BE2C (cell line): ENCODE data around the gene COX6B2.

Experiments used
- DNase-seq: peaks from one replicate; pipeline ENCODE4 v3.0.0-alpha.2; 2020
- H3K27me3 ChIP-seq: fragments of 250-450 bp; sonication (Bioruptor Pico); 2 replicates; pipeline ENCODE4 v1.5.1; 2020; ENCODE audit warnings: mild to moderate bottlenecking
- H3K36me3 ChIP-seq: fragments of 250-450 bp; sonication (Bioruptor Pico); 2 replicates; pipeline ENCODE4 v1.5.1; 2020; ENCODE audit warnings: mild to moderate bottlenecking
- H3K4me1 ChIP-seq: fragments of 250-450 bp; sonication (Bioruptor Pico); 2 replicates; pipeline ENCODE4 v1.5.1; 2020
- H3K4me3 ChIP-seq: 2 replicates; pipeline ENCODE4 v1.5.1; 2011; ENCODE audit warnings: low read depth, low read length
- H3K9me3 ChIP-seq: fragments of 250-450 bp; sonication (Bioruptor Pico); 2 replicates; pipeline ENCODE4 v1.5.1; 2020
- TF ChIP-seq, protein P1 (sequence below): IDR thresholded peaks from 2 replicates; pipeline ENCODE4 v1.5.1; 2012; ENCODE audit warnings: mild to moderate bottlenecking, low read depth, low read length

Gene COX6B2

DNA sequence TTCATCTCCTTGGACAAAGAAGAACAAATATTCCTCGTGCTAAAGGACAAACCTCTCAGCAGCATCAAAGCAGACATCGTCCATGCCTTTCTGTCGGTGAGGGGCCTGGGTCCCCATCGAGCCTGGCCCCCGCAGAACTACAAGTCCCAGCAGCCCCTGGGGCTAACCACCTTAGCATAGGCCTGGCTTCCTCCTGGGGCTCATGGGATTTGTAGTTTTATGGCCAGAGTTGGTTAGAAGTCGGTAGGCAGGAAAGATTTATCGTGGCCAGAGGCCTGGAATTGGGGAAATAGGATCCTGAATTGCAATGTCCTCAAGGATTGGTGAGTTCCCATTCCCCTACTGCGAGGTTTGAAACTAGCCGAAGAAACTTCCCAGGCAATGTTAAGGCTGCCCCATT lies 49.0 kb downstream of the COX6B2 start:
- Histone ChIP-seq H3K4me1 (no peaks in the 10 kb centered on the region; the same call in 1 of the 2 replicates), H3K4me3 (no peak overlapping the region), H3K36me3 (peaks cover 39% of the 10 kb centered on the region), H3K9me3 (no peaks in the 10 kb centered on the region), H3K27me3 (no peaks in the 10 kb centered on the region)
- DNase-seq: peak; percentile 66
- TF ChIP-seq, protein P1, sequence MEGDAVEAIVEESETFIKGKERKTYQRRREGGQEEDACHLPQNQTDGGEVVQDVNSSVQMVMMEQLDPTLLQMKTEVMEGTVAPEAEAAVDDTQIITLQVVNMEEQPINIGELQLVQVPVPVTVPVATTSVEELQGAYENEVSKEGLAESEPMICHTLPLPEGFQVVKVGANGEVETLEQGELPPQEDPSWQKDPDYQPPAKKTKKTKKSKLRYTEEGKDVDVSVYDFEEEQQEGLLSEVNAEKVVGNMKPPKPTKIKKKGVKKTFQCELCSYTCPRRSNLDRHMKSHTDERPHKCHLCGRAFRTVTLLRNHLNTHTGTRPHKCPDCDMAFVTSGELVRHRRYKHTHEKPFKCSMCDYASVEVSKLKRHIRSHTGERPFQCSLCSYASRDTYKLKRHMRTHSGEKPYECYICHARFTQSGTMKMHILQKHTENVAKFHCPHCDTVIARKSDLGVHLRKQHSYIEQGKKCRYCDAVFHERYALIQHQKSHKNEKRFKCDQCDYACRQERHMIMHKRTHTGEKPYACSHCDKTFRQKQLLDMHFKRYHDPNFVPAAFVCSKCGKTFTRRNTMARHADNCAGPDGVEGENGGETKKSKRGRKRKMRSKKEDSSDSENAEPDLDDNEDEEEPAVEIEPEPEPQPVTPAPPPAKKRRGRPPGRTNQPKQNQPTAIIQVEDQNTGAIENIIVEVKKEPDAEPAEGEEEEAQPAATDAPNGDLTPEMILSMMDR: no peak

DNA sequence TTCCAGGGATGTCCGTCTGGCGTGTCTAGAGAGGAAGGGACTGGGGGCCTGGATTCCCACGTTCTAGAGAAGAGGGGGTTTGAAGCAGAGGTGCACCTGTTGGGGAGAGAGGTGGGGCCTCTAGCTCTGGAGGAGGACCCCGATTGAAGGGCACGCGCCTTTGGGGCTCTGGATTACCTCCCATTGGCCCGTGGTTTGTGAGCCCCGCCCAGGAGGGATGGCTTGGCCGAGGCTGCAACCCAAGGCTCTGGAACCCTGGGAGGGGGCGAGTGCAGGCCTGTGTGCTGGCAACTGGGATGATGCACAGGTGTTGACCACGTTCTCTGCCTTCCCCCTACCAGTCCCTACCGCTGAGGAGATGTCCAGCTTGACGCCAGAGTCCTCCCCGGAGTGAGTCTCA lies 49.5 kb downstream of the COX6B2 start:
- no peaks in the 10 kb centered on the region; the same call in 1 of the 2 replicates for H3K4me1 ChIP-seq
- peaks cover 39% of the 10 kb centered on the region for H3K36me3 ChIP-seq
- H3K4me3 ChIP-seq: no peak overlapping the region
- TF ChIP-seq, protein P1: no peak
- no peaks in the 10 kb centered on the region for H3K27me3 ChIP-seq
- no peak for DNase-seq
- H3K9me3 ChIP-seq: no peaks in the 10 kb centered on the region

DNA sequence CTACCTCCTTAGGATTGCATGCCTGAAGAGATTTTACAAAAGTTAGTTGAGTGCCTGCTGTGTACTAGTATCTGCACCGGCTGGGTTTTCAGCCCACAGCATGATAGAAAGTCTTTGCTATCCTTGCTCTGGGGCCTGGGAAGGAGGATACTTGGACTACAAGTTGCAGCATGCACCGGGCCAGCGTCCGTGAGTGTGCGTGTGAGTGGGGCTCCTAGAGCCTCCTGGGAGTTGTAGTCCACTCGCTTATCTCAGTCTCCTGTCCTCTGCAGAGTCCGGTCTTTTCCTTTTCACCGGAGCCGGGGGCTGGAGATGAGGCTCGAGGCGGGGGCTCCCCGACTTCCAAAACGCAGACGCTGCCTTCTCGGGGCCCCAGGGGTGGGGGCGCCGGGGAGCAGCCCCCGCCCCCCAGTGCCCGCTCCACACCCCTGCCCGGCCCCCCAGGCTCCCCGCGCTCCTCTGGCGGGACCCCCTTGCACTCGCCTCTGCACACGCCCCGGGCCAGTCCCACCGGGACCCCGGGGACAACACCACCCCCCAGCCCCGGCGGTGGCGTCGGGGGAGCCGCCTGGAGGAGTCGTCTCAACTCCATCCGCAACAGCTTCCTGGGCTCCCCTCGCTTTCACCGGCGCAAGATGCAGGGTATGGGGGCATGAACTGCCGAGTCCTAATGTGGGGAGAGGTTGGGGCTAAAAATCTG lies 50.1 kb downstream of the COX6B2 start:
- peaks cover 39% of the 10 kb centered on the region for H3K36me3 ChIP-seq
- TF ChIP-seq, protein P1: no peak
- no peaks in the 10 kb centered on the region for H3K27me3 ChIP-seq
- no peaks in the 10 kb centered on the region for H3K9me3 ChIP-seq
- no peaks in the 10 kb centered on the region; the same call in 1 of the 2 replicates for H3K4me1 ChIP-seq
- no peak overlapping the region for H3K4me3 ChIP-seq
- DNase-seq: peak; percentile 74

DNA sequence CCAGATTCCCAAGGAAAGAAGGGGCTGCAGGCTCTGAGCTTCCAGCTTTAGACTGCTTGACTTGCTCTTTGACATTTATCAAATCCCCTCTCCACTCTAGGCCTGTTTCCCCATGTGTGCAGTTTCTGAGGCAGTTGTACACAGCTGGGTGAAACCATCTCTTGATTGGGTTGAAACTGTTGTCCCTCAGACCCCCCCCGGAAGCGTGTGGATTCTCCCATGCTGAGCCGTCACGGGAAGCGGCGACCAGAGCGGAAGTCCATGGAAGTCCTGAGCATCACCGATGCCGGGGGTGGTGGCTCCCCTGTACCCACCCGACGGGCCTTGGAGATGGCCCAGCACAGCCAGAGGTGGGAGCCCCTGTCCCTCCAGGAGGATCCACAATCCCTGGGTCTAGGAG lies 51.0 kb downstream of the COX6B2 start:
- Histone ChIP-seq H3K4me1 (no peaks in the 10 kb centered on the region; the same call in 1 of the 2 replicates), H3K4me3 (no peak overlapping the region), H3K9me3 (no peaks in the 10 kb centered on the region), H3K36me3 (peaks cover 33% of the 10 kb centered on the region), H3K27me3 (no peaks in the 10 kb centered on the region)
- no peak for DNase-seq
- TF ChIP-seq, protein P1: no peak

DNA sequence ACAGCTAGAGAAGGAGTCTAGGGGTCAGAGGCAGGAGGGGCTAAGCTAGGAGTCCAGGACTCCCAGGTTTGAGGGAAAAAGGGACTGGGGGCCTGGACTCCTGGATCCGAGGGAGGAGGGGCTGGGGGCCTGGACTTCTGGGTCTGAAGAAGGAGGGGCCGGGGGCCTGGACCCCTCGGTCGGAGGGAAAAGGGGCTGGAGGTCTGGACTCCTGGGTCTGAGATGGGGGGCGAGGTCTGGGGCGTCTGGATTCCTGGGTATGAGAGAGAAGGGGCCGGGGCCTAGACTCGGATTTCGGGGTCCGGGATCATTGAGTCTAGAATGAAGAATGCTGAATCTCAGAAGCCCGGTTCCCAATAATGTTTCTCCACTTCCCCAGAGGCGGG lies 52.2 kb downstream of the COX6B2 start:
- Histone ChIP-seq H3K36me3 (peaks cover 33% of the 10 kb centered on the region), H3K4me1 (no peaks in the 10 kb centered on the region; the same call in 1 of the 2 replicates), H3K27me3 (no peaks in the 10 kb centered on the region), H3K9me3 (no peaks in the 10 kb centered on the region), H3K4me3 (peak overlapping the region; percentile 54)
- DNase-seq: no peak
- TF ChIP-seq, protein P1: no peak

DNA sequence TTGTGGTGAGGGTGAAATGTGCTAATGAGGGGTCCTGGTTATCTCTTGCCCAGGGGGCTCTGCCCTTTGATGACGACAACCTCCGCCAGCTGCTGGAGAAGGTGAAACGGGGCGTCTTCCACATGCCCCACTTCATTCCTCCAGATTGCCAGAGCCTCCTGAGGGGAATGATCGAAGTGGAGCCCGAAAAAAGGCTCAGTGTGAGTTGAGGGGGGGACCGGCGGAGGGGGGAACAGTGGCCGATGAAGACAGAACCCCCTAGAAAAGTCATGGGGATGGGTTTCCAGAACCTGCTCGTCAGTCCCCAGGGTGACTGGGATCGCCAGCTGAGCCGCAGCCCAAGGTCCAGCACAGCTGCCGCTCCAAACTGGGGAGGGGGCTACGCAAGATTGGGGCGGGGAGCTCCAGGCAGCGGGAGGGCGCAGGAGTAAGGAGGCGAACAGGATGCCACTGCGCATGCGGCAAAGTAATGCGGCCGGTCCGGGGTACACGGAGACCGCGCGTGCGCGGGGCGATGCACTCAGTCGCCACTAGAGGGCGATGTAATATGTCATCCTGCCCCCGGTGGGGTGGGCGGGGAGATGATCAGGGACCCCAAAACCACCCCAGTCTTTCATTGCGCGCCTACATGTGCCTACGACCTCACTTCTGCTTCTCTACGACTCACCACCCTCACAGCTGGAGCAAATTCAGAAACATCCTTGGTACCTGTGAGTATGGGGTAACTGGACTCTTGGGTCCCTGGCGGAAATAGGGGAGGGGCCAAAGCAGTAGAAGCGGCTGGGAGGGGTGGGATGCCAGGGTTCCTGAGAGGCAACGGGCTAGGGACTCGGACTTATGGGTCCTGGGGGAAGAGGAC lies 52.8 kb downstream of the COX6B2 start:
- Histone ChIP-seq H3K4me1 (no peaks in the 10 kb centered on the region; the same call in 1 of the 2 replicates), H3K27me3 (no peaks in the 10 kb centered on the region), H3K9me3 (no peaks in the 10 kb centered on the region), H3K36me3 (peaks cover 32% of the 10 kb centered on the region), H3K4me3 (peak overlapping the region; percentile 54)
- TF ChIP-seq, protein P1: peak; percentile 84
- DNase-seq: peak; percentile 93
